GM12891 (cell line): Measurements from ENCODE around the gene OSGIN1.

Source experiments
- PAX5 ChIP-seq: IDR thresholded peaks from 2 replicates; pipeline ENCODE4 v1.6.1; 2011; ENCODE audit warnings: low read length, moderate library complexity, mild to moderate bottlenecking; ENCODE audit not compliant: insufficient read depth, severe bottlenecking
- POLR2A ChIP-seq: IDR thresholded peaks from 2 replicates; pipeline ENCODE4 v1.6.1; 2011; ENCODE audit warnings: low read depth, low read length, control low read depth
- POLR2AphosphoS5 ChIP-seq: IDR thresholded peaks from 2 replicates; pipeline ENCODE4 v1.6.1; 2011; ENCODE audit warnings: low read depth, low read length, control low read depth
- POU2F2 ChIP-seq: IDR thresholded peaks from 2 replicates; pipeline ENCODE4 v1.6.1; 2011; ENCODE audit warnings: low read depth, mild to moderate bottlenecking, control low read depth, low read length, moderate library complexity
- SPI1 ChIP-seq: IDR thresholded peaks from 2 replicates; pipeline ENCODE4 v1.6.1; 2011; ENCODE audit warnings: low read depth, low read length, control low read depth
- TAF1 ChIP-seq: IDR thresholded peaks from 2 replicates; pipeline ENCODE4 v1.6.1; 2011; ENCODE audit warnings: low read depth, low read length, control low read depth

DNA sequence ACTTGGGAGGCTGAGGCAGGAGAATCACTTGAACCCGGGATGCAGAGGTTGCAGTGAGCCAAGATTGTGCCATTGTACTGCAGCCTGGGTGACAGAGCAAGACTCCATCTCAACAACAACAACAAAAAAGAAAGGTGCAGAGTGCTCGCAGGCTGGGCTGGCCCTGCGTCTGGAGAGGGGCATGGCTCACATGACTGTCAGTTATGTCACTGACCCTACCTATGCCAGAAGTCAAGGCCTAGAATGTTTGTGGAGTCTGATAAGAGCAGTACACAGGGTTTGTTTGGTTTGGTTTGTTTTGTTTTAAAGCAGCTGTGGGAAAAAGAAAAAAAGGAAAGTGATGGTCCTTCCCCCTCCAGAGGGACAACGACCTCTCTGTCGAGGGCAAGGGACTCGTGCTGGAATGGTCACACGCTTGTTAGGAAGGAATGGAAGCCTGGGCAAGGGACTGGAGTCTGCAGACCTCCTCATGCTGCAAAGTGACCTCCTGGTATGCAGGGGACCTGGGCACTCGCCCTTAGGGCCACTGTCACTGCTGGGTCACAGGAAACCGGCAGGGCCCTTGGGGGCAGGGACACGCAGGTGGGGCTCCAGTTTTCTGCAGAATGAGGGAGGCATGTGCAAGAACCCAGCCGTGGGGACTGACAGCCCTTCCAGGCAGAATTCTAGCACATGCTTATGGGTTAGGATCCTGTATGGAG, 10.1 kb upstream of the OSGIN1 start:
- no peak for TF ChIP-seq POLR2AphosphoS5
- TF ChIP-seq TAF1, result no peak
- TF ChIP-seq POLR2A, result no peak
- TF ChIP-seq PAX5, result no peak
- no peak for TF ChIP-seq POU2F2
- no peak for TF ChIP-seq SPI1
